Aorta (tissue), 5 donors: Measurements from ENCODE around the gene MCEMP1. TPM values are rescaled to one million over a fixed set of nuclear protein-coding genes. Genes with fewer than 3 reads are reported as not detected.

Experiments
- ATAC-seq: fragments of 200-7000 bp; cut with Tn5 transposase; one replicate; pipeline ENCODE4 v1.9.1; 2022; ENCODE audit warnings: moderate library complexity; ENCODE audit not compliant: low FRiP score
- DNase-seq, 2 donors: peaks; one replicate each; pipeline ENCODE4 v3.0.0-alpha.2; 2020
- H3K27ac ChIP-seq, 2 donors: one replicate each; pipeline ENCODE4 v1.5.1; 2013; ENCODE audit warnings: low read length in 2 of 2, mild to moderate bottlenecking in 2 of 2, moderate library complexity in 2 of 2, control low read depth in 1 of 2, inconsistent platforms in 1 of 2, low read depth in 1 of 2
- H3K27me3 ChIP-seq, 2 donors: one replicate each; pipeline ENCODE4 v1.6.1; 2013; ENCODE audit warnings: control low read depth in 1 of 2, low read length in 1 of 2, mild to moderate bottlenecking in 1 of 2, moderate library complexity in 1 of 2; ENCODE audit not compliant: insufficient read depth in 2 of 2, control insufficient read depth in 1 of 2
- H3K36me3 ChIP-seq, 2 donors: one replicate each; pipeline ENCODE4 v1.6.1; 2013; ENCODE audit warnings: control low read depth in 1 of 2, low read length in 1 of 2, mild to moderate bottlenecking in 1 of 2; ENCODE audit not compliant: insufficient read depth in 2 of 2, control insufficient read depth in 1 of 2
- H3K4me1 ChIP-seq, 2 donors: one replicate each; pipeline ENCODE4 v1.6.1; 2013; ENCODE audit warnings: low read length in 2 of 2, control low read depth in 1 of 2, mild to moderate bottlenecking in 1 of 2, moderate library complexity in 1 of 2; ENCODE audit not compliant: insufficient read depth in 2 of 2, control insufficient read depth in 1 of 2
- H3K4me3 ChIP-seq, 2 donors: one replicate each; pipeline ENCODE4 v1.5.1; 2013; ENCODE audit warnings: low read length in 2 of 2, control low read depth in 1 of 2, mild to moderate bottlenecking in 1 of 2
- H3K9me3 ChIP-seq: one replicate; pipeline ENCODE4 v1.6.1; 2013; ENCODE audit warnings: mild to moderate bottlenecking, low read length; ENCODE audit not compliant: control insufficient read depth
- WGBS, 2 donors: extraction: QIAGEN DNeasy Blood & Tissue Kit; methylation state at CpG; one replicate each; pipeline ENCODE4 v1.1.7; 2013; 5-methylcytosine and 5-hydroxymethylcytosine counted together
- intact Hi-C, 2 donors: fragments of 100-400 bp; cut with DNase I; formaldehyde crosslinking; loops; one replicate each; pipeline versions ENCODE4 v1.14.2 to v1.15.0; 2022
- polyA plus RNA-seq, 2 donors: library from polyadenylated mRNA; stranded (reverse); fragments of 200-250 nt; gene quantifications; one replicate each; pipeline ENCODE4 v1.2.3, GENCODE V29; 2013
- total RNA-seq, 2 donors: library from RNA; stranded (reverse); fragmentation: NEBNext Ultra II Directional; extraction: Animal tissue kit (Norgen Biotek cat#: 25700); gene quantifications; one replicate each; pipeline ENCODE4 v1.2.1, GENCODE V29; 2021
- donor health status: healthy with polysubstance abuse.
- donor health status: Bipolar disorder and iron deficiency.
- donor health status: DM: no; HTN: no; CAD: no.
- donor health status: DM: no; HTN: no; CAD: no.
- donor health status: DM: yes; HTN: yes; CAD: no.

The MCEMP1 gene
- total and polyA plus RNA-seq, 4 donors: 0.10 to 8.3 (median 2.5) TPM

- H3K9me3 ChIP-seq: no peaks in the 10 kb centered on the region
- H3K27ac ChIP-seq: no peak overlapping the region
- intact Hi-C loops: no loop called here
- ATAC-seq (no peak), DNase-seq (no peak)
- H3K4me3 ChIP-seq: no peak overlapping the region
- 43 to 46% methylated on average over 6 of the region's 6 CpGs for WGBS, 2 donors
- H3K36me3 ChIP-seq: no peaks in the 10 kb centered on the region
- H3K4me1 ChIP-seq: no peaks in the 10 kb centered on the region
- no peaks in the 10 kb centered on the region for H3K27me3 ChIP-seq
These were observed 41.2 kb upstream of the MCEMP1 start for GRCh38 chr19:7635670-7636069.

DNA sequence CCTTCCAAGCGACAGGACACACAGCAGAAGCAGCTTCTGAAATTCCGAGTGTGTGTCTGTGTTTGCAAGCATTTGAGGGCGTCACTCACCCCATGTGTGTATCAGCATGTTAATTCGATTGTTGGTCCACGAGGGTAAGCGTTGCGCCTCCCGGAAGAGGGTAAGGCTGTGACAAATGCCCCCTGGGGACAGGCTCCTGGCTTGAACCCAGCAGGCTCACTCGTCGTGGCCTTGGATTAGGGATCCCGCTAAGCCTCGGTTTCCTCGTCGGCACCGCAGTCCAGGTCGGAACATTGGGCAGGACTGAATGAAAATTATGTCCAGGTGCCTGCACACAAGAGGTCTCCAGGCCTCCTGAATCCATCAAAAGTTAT, 40.6 kb upstream of the MCEMP1 start:
- ATAC-seq: no peak
- Histone ChIP-seq H3K9me3 (no peaks in the 10 kb centered on the region), H3K27ac (no peak overlapping the region), H3K36me3 (no peaks in the 10 kb centered on the region), H3K27me3 (no peaks in the 10 kb centered on the region), H3K4me3 (no peak overlapping the region), H3K4me1 (no peaks in the 10 kb centered on the region)
- 60 to 62% methylated on average over 16 of the region's 16 CpGs for WGBS, 2 donors
- intact Hi-C loops: no loop called here
- no peak for DNase-seq

- H3K9me3 ChIP-seq: no peaks in the 10 kb centered on the region
- H3K4me3 ChIP-seq: no peak within 1 kb of the TSS
- intact Hi-C loops: no loop called here
- no peaks in the 10 kb centered on the region for H3K4me1 ChIP-seq
- DNase-seq (peak; percentile 77 to 86), ATAC-seq (peak; percentile 67)
- no peaks in the 10 kb centered on the region for H3K36me3 ChIP-seq
- no peak within 1 kb of the TSS for H3K27ac ChIP-seq
- WGBS, 2 donors: 8 to 9% methylated on average over 52 to 61 of the region's 61 CpGs
- H3K27me3 ChIP-seq: no peaks in the 10 kb centered on the region
These were observed 40.1 kb upstream of the MCEMP1 start, which contains the start of gene STXBP2 for GRCh38 chr19:7636691-7637373. Gene STXBP2, plus strand, starts transcription at chr19:7637110. Its CDS starts 40 bp downstream, at chr19:7637150.

GRCh38 chr19:7637374-7638256, 39.3 kb upstream of the MCEMP1 start:
- H3K27me3 ChIP-seq: no peaks in the 10 kb centered on the region
- no peaks in the 10 kb centered on the region for H3K9me3 ChIP-seq
- DNase-seq: peak in 1 of 2 donors; percentile 73
- WGBS, 2 donors: 40 to 44% methylated on average over 25 to 30 of the region's 30 CpGs
- intact Hi-C loops: no loop called here
- no peaks in the 10 kb centered on the region for H3K4me1 ChIP-seq
- H3K36me3 ChIP-seq: no peaks in the 10 kb centered on the region
- H3K27ac ChIP-seq: no peak overlapping the region
- no peak overlapping the region for H3K4me3 ChIP-seq
- no peak for ATAC-seq

- intact Hi-C loops: no loop called here
- Histone ChIP-seq H3K4me3 (no peak overlapping the region), H3K27me3 (no peaks in the 10 kb centered on the region), H3K36me3 (no peaks in the 10 kb centered on the region), H3K4me1 (no peaks in the 10 kb centered on the region), H3K9me3 (no peaks in the 10 kb centered on the region), H3K27ac (no peak overlapping the region)
- ATAC-seq (no peak), DNase-seq (no peak)
- 60 to 70% methylated on average over 12 of the region's 12 CpGs for WGBS, 2 donors
These were observed 38.0 kb upstream of the MCEMP1 start for GRCh38 chr19:7638802-7639465.

DNA sequence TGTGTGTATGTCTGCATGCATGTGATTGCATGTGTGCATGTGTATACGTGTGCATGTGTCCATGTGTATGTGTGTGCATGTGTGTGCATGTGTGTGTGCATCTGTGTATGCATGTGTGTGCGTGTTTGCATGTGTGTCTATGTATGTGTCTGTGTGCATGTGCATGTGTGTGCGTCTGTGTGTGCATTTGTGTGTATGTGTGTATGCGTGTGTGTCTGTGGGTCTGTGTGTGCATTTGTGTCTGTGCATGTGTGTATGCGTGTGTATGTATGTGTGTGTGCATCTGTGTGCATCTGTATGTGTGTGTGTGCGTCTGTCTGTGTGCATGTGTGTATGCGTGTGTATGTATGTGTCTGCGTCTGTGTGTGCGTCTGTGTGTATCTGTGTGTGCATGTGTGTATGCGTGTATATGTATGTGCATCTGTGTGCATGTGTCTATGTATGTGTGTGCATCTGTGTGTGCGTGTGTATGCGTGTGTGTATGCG, 37.0 kb upstream of the MCEMP1 start:
- no peaks in the 10 kb centered on the region for H3K9me3 ChIP-seq
- no peak overlapping the region for H3K27ac ChIP-seq
- ATAC-seq: no peak
- 95 to 96% methylated on average over 13 of the region's 13 CpGs for WGBS, 2 donors
- no peaks in the 10 kb centered on the region for H3K4me1 ChIP-seq
- H3K4me3 ChIP-seq: no peak overlapping the region
- intact Hi-C loops: no loop called here
- H3K27me3 ChIP-seq: no peaks in the 10 kb centered on the region
- no peak for DNase-seq
- H3K36me3 ChIP-seq: no peaks in the 10 kb centered on the region

- ATAC-seq (no peak), DNase-seq (no peak)
- no peak overlapping the region for H3K27ac ChIP-seq
- WGBS, 2 donors: 90 to 91% methylated on average over 11 of the region's 11 CpGs
- no peak overlapping the region for H3K4me3 ChIP-seq
- H3K27me3 ChIP-seq: no peaks in the 10 kb centered on the region
- intact Hi-C loops: no loop called here
- no peaks in the 10 kb centered on the region for H3K9me3 ChIP-seq
- H3K36me3 ChIP-seq: no peaks in the 10 kb centered on the region
- no peaks in the 10 kb centered on the region for H3K4me1 ChIP-seq
These were observed 36.1 kb upstream of the MCEMP1 start for GRCh38 chr19:7640803-7641202.

- no peak overlapping the region for H3K4me3 ChIP-seq
- WGBS, 2 donors: 78 to 81% methylated on average over 43 of the region's 43 CpGs
- no peak overlapping the region for H3K27ac ChIP-seq
- no peaks in the 10 kb centered on the region for H3K4me1 ChIP-seq
- intact Hi-C loops: no loop called here
- H3K36me3 ChIP-seq: no peaks in the 10 kb centered on the region
- H3K9me3 ChIP-seq: no peaks in the 10 kb centered on the region
- ATAC-seq: no peak
- no peaks in the 10 kb centered on the region for H3K27me3 ChIP-seq
- DNase-seq: no peak
These were observed 35.3 kb upstream of the MCEMP1 start for GRCh38 chr19:7641290-7642276.
